PFSK-1 (cell line): Measurements from ENCODE around the gene SPATA12.

Experiments used
- FOXP2 ChIP-seq: optimal IDR thresholded peaks from 2 replicates; pipeline ENCODE3; 2011; ENCODE audit warnings: borderline replicate concordance, control low read depth, inconsistent platforms; ENCODE audit not compliant: insufficient read depth; ENCODE audit errors: extremely low read length, extremely low read depth
- POLR2AphosphoS5 ChIP-seq: IDR thresholded peaks from 2 replicates; pipeline ENCODE4 v1.6.1; 2012; ENCODE audit warnings: low read depth, mild to moderate bottlenecking, control low read depth, low read length, moderate library complexity
- REST ChIP-seq, 2 experiments: IDR thresholded peaks; 2 replicates each; pipeline versions ENCODE4 v1.6.1 to v1.8.0; 2011 to 2012; ENCODE audit warnings: low read depth in 2 of 2, low read length in 2 of 2, control low read depth in 1 of 2, inconsistent platforms in 1 of 2, mild to moderate bottlenecking in 1 of 2, moderate library complexity in 1 of 2; ENCODE audit not compliant: insufficient read depth in 1 of 2
- SIN3A ChIP-seq: IDR thresholded peaks from 2 replicates; pipeline ENCODE4 v1.6.1; 2012; ENCODE audit warnings: mild to moderate bottlenecking, low read length, moderate library complexity, borderline replicate concordance; ENCODE audit not compliant: insufficient read depth
- TAF1 ChIP-seq: IDR thresholded peaks from 2 replicates; pipeline ENCODE4 v1.6.1; 2012; ENCODE audit warnings: low read length, control low read depth, borderline replicate concordance; ENCODE audit not compliant: insufficient read depth

The SPATA12 gene

GRCh38 chr3:57110798-57111197 lies 50.3 kb downstream of the SPATA12 start:
- TF ChIP-seq FOXP2 = no peak
- TF ChIP-seq REST (IDR thresholded peaks at IDR 0.05; ENCODE audit: insufficient read depth in 1 of 2, low read depth in 2 of 2, low read length in 2 of 2) = no peak
- TF ChIP-seq POLR2AphosphoS5 = no peak
- no peak for TF ChIP-seq SIN3A
- no peak for TF ChIP-seq TAF1

GRCh38 chr3:57112206-57112605 lies 51.7 kb downstream of the SPATA12 start:
- TF ChIP-seq FOXP2 = no peak
- no peak for TF ChIP-seq TAF1
- TF ChIP-seq REST (IDR thresholded peaks at IDR 0.05; ENCODE audit: insufficient read depth in 1 of 2, low read depth in 2 of 2, low read length in 2 of 2) = no peak
- no peak for TF ChIP-seq SIN3A
- TF ChIP-seq POLR2AphosphoS5 = no peak

- TF ChIP-seq REST (IDR thresholded peaks at IDR 0.05; ENCODE audit: insufficient read depth in 1 of 2, low read depth in 2 of 2, low read length in 2 of 2) = no peak
- TF ChIP-seq POLR2AphosphoS5 = no peak
Observed at GRCh38 chr3:57116501-57116900, 56.0 kb downstream of the SPATA12 start.

- TF ChIP-seq REST (IDR thresholded peaks at IDR 0.05; ENCODE audit: insufficient read depth in 1 of 2, low read depth in 2 of 2, low read length in 2 of 2) (no peak), FOXP2 (no peak), POLR2AphosphoS5 (no peak), TAF1 (no peak)
Observed at GRCh38 chr3:57118254-57118653, 57.8 kb downstream of the SPATA12 start.

- TF ChIP-seq REST (IDR thresholded peaks at IDR 0.05; ENCODE audit: insufficient read depth in 1 of 2, low read depth in 2 of 2, low read length in 2 of 2) (no peak), TAF1 (no peak), SIN3A (no peak), FOXP2 (no peak), POLR2AphosphoS5 (no peak)
Observed at GRCh38 chr3:57120040-57120439, 59.6 kb downstream of the SPATA12 start.
